K562 (cell line): ENCODE data around the gene SMCHD1. TPM values are rescaled to one million over a fixed set of nuclear protein-coding genes. Genes with fewer than 3 reads are reported as not detected.

Source experiments
- ATAC-seq: fragments of 200-7000 bp; cut with Tn5 transposase; 3 replicates; pipeline ENCODE4 v1.9.1; 2020; ENCODE audit warnings: moderate library complexity
- BruUV-seq: library from RNA; stranded (reverse); fragments of 400-500 nt; replicated peaks from 2 replicates; lab custom pipeline; 2021; lab: Mats Ljungman, UMichigan
- CTCF ChIA-PET: fragments of 300-600 bp; formaldehyde crosslinking; extraction: SDS; loops from one replicate; lab custom pipeline; 2021; ENCODE audit warnings: low intra/inter-chr PET ratio; lab: Yijun Ruan, JAX
- POLR2A ChIA-PET: fragments of 300-600, 350-650 bp; sonication (Branson Sonifier 250); formaldehyde crosslinking; extraction: SDS; loops from one replicate; lab custom pipeline; 2021; ENCODE audit warnings: antibody characterized with exemption, inconsistent platforms; lab: Yijun Ruan, JAX
- DNase-seq, 4 experiments: peaks; one replicate each; pipeline versions ENCODE4 v3.0.0 to v3.0.0-alpha.2; 2011 to 2018; ENCODE audit warnings: low spot score in 3 of 4, mixed read lengths in 3 of 4; ENCODE audit errors: extremely low read depth in 1 of 4
- FAIRE-seq: peaks from 2 replicates; lab custom pipeline; 2011; peaks lifted over from hg19 to GRCh38; lab: Jason Lieb, UNC
- H2AFZ ChIP-seq: 2 replicates; pipeline ENCODE4 v1.6.0; 2011; ENCODE audit warnings: low read depth, low read length, control low read depth, inconsistent platforms
- H3K27ac ChIP-seq: fragments of 200-600 bp; 3 replicates; pipeline ENCODE4 v1.8.0; 2011; ENCODE audit warnings: low read depth, mild to moderate bottlenecking, control low read depth, inconsistent platforms, low read length, moderate library complexity, mixed read lengths; ENCODE audit errors: extremely low read depth
- H3K27me3 ChIP-seq, 2 experiments: fragments of 300-600 bp in 1 of 2; 2 replicates in 1 of 2; 3 replicates in 1 of 2; pipeline versions ENCODE4 v1.6.0 to v1.8.0; 2011; ENCODE audit warnings: inconsistent platforms in 2 of 2, low read length in 2 of 2, mild to moderate bottlenecking in 1 of 2, mixed read lengths in 1 of 2, moderate library complexity in 1 of 2; ENCODE audit not compliant: control insufficient read depth in 2 of 2, insufficient read depth in 2 of 2
- H3K36me3 ChIP-seq: fragments of 300-600 bp; 3 replicates; pipeline ENCODE4 v1.8.0; 2011; ENCODE audit warnings: mild to moderate bottlenecking, low read length, inconsistent platforms; ENCODE audit not compliant: control insufficient read depth, insufficient read depth
- H3K4me1 ChIP-seq, 2 experiments: fragments of 200-600 bp in 1 of 2; replicated peaks in 1 of 2; 2 replicates in 1 of 2; 3 replicates in 1 of 2; pipeline versions ENCODE4 v1.5.1 to v1.8.0; 2011; ENCODE audit warnings: inconsistent platforms in 2 of 2, low read length in 2 of 2, mild to moderate bottlenecking in 1 of 2, mixed read lengths in 1 of 2, moderate library complexity in 1 of 2; ENCODE audit not compliant: control insufficient read depth in 2 of 2, insufficient read depth in 2 of 2
- H3K4me2 ChIP-seq: 2 replicates; pipeline ENCODE4 v1.6.1; 2011; ENCODE audit warnings: low read length, control low read depth, inconsistent platforms, mixed read lengths; ENCODE audit not compliant: insufficient read depth
- H3K4me3 ChIP-seq: fragments of 200-600 bp; sonication (generic), shearing (Covaris generic); 2 replicates; pipeline ENCODE4 v1.5.1; 2016; ENCODE audit warnings: control low read depth, inconsistent platforms
- H3K79me2 ChIP-seq: fragments of 200-600 bp; 3 replicates; pipeline ENCODE4 v1.8.0; 2011; ENCODE audit warnings: low read length, inconsistent platforms; ENCODE audit not compliant: control insufficient read depth, insufficient read depth
- H3K9ac ChIP-seq, 2 experiments: 2 replicates each; pipeline versions ENCODE4 v1.6.0 to v1.6.1; 2011; ENCODE audit warnings: low read depth in 2 of 2, low read length in 2 of 2, control low read depth in 1 of 2, inconsistent platforms in 1 of 2, mild to moderate bottlenecking in 1 of 2, mixed read lengths in 1 of 2; ENCODE audit not compliant: insufficient read depth in 1 of 2
- H3K9me1 ChIP-seq: one replicate; pipeline ENCODE4 v1.6.0; 2011; ENCODE audit warnings: inconsistent platforms, mild to moderate bottlenecking, low read length, moderate library complexity; ENCODE audit not compliant: control insufficient read depth, insufficient read depth
- H3K9me3 ChIP-seq: replicated peaks from 2 replicates; pipeline ENCODE4 v1.5.1; 2011; ENCODE audit warnings: low read depth, low read length, inconsistent platforms; ENCODE audit not compliant: control insufficient read depth, insufficient read depth
- H4K20me1 ChIP-seq: replicated peaks from 2 replicates; pipeline ENCODE4 v1.6.1; 2011; ENCODE audit warnings: low read length, inconsistent platforms, mixed read lengths; ENCODE audit not compliant: control insufficient read depth, insufficient read depth
- ATF3 ChIP-seq, 2 experiments: fragments of 450-650 bp in 1 of 2; sonication (generic) in 1 of 2; formaldehyde crosslinking in 1 of 2; IDR thresholded peaks in 1 of 2; conservative IDR thresholded peaks in 1 of 2; 2 replicates each; pipeline versions ENCODE4 v1.6.1 to v1.8.1; 2016 to 2023; ENCODE audit warnings: mild to moderate bottlenecking in 2 of 2, moderate library complexity in 2 of 2, inconsistent platforms in 1 of 2, missing genetic modification reagents in 1 of 2
- CBX1 ChIP-seq: sonication (generic); IDR thresholded peaks from 2 replicates; pipeline ENCODE4 v1.6.1; 2016; ENCODE audit warnings: antibody characterized with exemption, low read depth, mild to moderate bottlenecking
- CCAR2 ChIP-seq: fragments of 200-400 bp; formaldehyde crosslinking; IDR thresholded peaks from 2 replicates; pipeline ENCODE4 v1.6.1; 2017; ENCODE audit warnings: mild to moderate bottlenecking, low read depth, low read length
- FOSL1 ChIP-seq: fragments of 200-800 bp; sonication (Bioruptor generic); conservative IDR thresholded peaks from 2 replicates; pipeline ENCODE4 v1.6.1; 2016; ENCODE audit warnings: missing genetic modification characterization, missing compliant biosample characterization
- HDAC3 ChIP-seq: fragments of 450-650 bp; IDR thresholded peaks from 2 replicates; pipeline ENCODE4 v1.6.1; 2018; ENCODE audit warnings: borderline replicate concordance, mild to moderate bottlenecking, moderate library complexity; ENCODE audit not compliant: partially characterized antibody
- LCOR ChIP-seq: sonication (generic); formaldehyde crosslinking; IDR thresholded peaks from 2 replicates; pipeline ENCODE4 v1.8.0; 2022; ENCODE audit warnings: mild to moderate bottlenecking, missing genetic modification reagents
- NONO ChIP-seq, 2 experiments: fragments of 200-400 bp in 1 of 2; fragments of 450-650 bp in 1 of 2; formaldehyde crosslinking in 1 of 2; IDR thresholded peaks; 2 replicates each; pipeline ENCODE4 v1.6.1; 2017; ENCODE audit warnings: low read depth in 2 of 2, mild to moderate bottlenecking in 2 of 2, moderate library complexity in 2 of 2, low read length in 1 of 2
- PCBP2 ChIP-seq: fragments of 200-400 bp; formaldehyde crosslinking; IDR thresholded peaks from 2 replicates; pipeline ENCODE4 v1.6.1; 2018; ENCODE audit warnings: low read length, low read depth, mild to moderate bottlenecking, moderate library complexity; ENCODE audit not compliant: poor library complexity, severe bottlenecking
- POLR2AphosphoS2 ChIP-seq: IDR thresholded peaks from 2 replicates; pipeline ENCODE4 v1.6.1; 2012; ENCODE audit warnings: low read length, improper control_type of control experiment
- POLR2H ChIP-seq: IDR thresholded peaks from 2 replicates; pipeline ENCODE4 v1.6.1; 2016; ENCODE audit warnings: missing genetic modification characterization, low read depth, mild to moderate bottlenecking, control low read depth, missing compliant biosample characterization, moderate library complexity
- TAF7 ChIP-seq: fragments of 450-650 bp; IDR thresholded peaks from 2 replicates; pipeline ENCODE4 v1.6.1; 2016; ENCODE audit warnings: missing genetic modification characterization, missing compliant biosample characterization
- ZC3H4 ChIP-seq: sonication (generic); formaldehyde crosslinking; IDR thresholded peaks from 2 replicates; pipeline ENCODE4 v1.9.0; 2021; ENCODE audit warnings: missing genetic modification reagents, borderline replicate concordance
- ZNF12 ChIP-seq: sonication (generic); formaldehyde crosslinking; IDR thresholded peaks from 2 replicates; pipeline ENCODE4 v1.4.0; 2020; ENCODE audit warnings: mild to moderate bottlenecking, missing genetic modification reagents
- ZNF583 ChIP-seq: fragments of 250-450 bp; sonication (Bioruptor Pico); IDR thresholded peaks from 2 replicates; pipeline ENCODE4 v1.4.0; 2020
- WGBS: fragments of 100-300 bp; shearing (Covaris generic); methylation state at CpG from one replicate; pipeline ENCODE4 v1.1.6; 2016; ENCODE audit warnings: low coverage, mixed read lengths; ENCODE audit not compliant: insufficient coverage; ENCODE audit errors: missing lambda C conversion rate; 5-methylcytosine and 5-hydroxymethylcytosine counted together
- in situ Hi-C: fragments of 300-500 bp; cut with MboI; formaldehyde crosslinking; loops from 4 replicates; pipeline ENCODE4 v1.15.0; 2018; ENCODE audit warnings: inconsistent platforms, mixed read lengths
- intact Hi-C: fragments of 100-400 bp; cut with micrococcal nuclease; formaldehyde crosslinking; loops from 2 replicates; pipeline ENCODE4 v1.14.2; 2022
- polyA plus RNA-seq, 8 experiments: library from polyadenylated mRNA; depleted of rRNA in 4 of 8; stranded (reverse) in 5 of 8; unstranded in 3 of 8; fragments of >200 nt; fragmentation: Nextera tagmentation in 2 of 8; fragmentation: Illumina TruSeq in 1 of 8; extraction: Ambion mirVana in 2 of 8; extraction: Trizol in 1 of 8; gene quantifications; 2 replicates each; pipeline versions ENCODE4 v1.2.1 to v1.2.3, GENCODE V29; 2011 to 2014; ENCODE audit warnings: inconsistent platforms in 1 of 8, missing spikeins in 1 of 8
- total RNA-seq, 7 experiments: library from RNA; depleted of rRNA in 6 of 7; stranded (reverse); fragments of >200 nt in 6 of 7; fragmentation: Illumina TruSeq in 2 of 7; extraction: Trizol in 2 of 7; gene quantifications; 2 replicates each; pipeline versions ENCODE4 v1.2.1 to v1.2.3, GENCODE V29; 2011 to 2021; ENCODE audit warnings: low replicate concordance in 1 of 7
- TF ChIP-seq, protein P1 (sequence below): sonication (generic); formaldehyde crosslinking; IDR thresholded peaks from 2 replicates; pipeline ENCODE4 v1.5.0; 2020; ENCODE audit warnings: missing genetic modification reagents

The SMCHD1 gene
- total and polyA plus RNA-seq, 9 of the 15 experiments (the other 6 are each of a cell fraction or from before 2014, with no cell fraction given) = 6.3 to 144 (median 72.7) TPM

- CTCF ChIA-PET = no interaction called here
- H3K9me1 ChIP-seq = no peaks in the 10 kb centered on the region
- H3K27ac ChIP-seq = no peak overlapping the region
- no peaks in the 10 kb centered on the region for H3K9me3 ChIP-seq
- TF ChIP-seq ATF3 (IDR thresholded peaks at IDR 0.05) (0 out of 2 replicates have a peak, but pooled peaks have one; percentile 11), ATF3 (CRISPR knock-in tag; conservative IDR thresholded peaks at IDR 0.05) (no peak), FOSL1 (tag) (0 out of 2 replicates have a peak, but pooled peaks have one; percentile 34), ZNF12 (CRISPR knock-in tag) (no peak), HDAC3 (no peak), ZC3H4 (CRISPR knock-in tag) (no peak), POLR2H (tag) (0 out of 2 replicates have a peak, but pooled peaks have one; percentile 1), PCBP2 (no peak), TAF7 (tag) (no peak), CBX1 (no peak), NONO (IDR thresholded peaks at IDR 0.05; ENCODE audit: low read depth in 2 of 2, low read length in 1 of 2) (no peak), ZNF583 (CRISPR knock-in tag) (no peak), POLR2AphosphoS2 (0 out of 2 replicates have a peak, but pooled peaks have one; percentile 66), CCAR2 (no peak), LCOR (CRISPR knock-in tag) (no peak)
- TF ChIP-seq, protein P1, sequence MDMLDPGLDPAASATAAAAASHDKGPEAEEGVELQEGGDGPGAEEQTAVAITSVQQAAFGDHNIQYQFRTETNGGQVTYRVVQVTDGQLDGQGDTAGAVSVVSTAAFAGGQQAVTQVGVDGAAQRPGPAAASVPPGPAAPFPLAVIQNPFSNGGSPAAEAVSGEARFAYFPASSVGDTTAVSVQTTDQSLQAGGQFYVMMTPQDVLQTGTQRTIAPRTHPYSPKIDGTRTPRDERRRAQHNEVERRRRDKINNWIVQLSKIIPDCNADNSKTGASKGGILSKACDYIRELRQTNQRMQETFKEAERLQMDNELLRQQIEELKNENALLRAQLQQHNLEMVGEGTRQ (CRISPR knock-in tag) = no peak
- POLR2A ChIA-PET = interaction anchor here (0.6 to 1.9 kb wide), 4 partner anchors 15 to 282 kb away, joined by 3 to 5 read pairs (median 4); no protein-coding TSS in a partner anchor
- FAIRE-seq (no peak), DNase-seq (no peak), ATAC-seq (peak; percentile 59)
- WGBS = 94% methylated on average over 8 of the region's 8 CpGs
- no peaks in the 10 kb centered on the region for H3K27me3 ChIP-seq
- no TSS peak for BruUV-seq
- H2AFZ ChIP-seq = no peak overlapping the region
- in situ Hi-C loops = no loop called here
- H3K4me1 ChIP-seq = no peaks in the 10 kb centered on the region; a peak in 1 of 5 replicates
- no peak overlapping the region for H3K4me3 ChIP-seq
- H4K20me1 ChIP-seq = no peaks in the 10 kb centered on the region
- H3K4me2 ChIP-seq = no peak overlapping the region
- intact Hi-C loops = no loop called here
- H3K36me3 ChIP-seq = peaks cover 40% of the 10 kb centered on the region; the same call in 2 of the 3 replicates
- H3K79me2 ChIP-seq = no peaks in the 10 kb centered on the region
- no peak overlapping the region for H3K9ac ChIP-seq
Observed at GRCh38 chr18:2805970-2806943, 150.7 kb downstream of the SMCHD1 start.
